ENCODE results near the gene PDXDC1. TPM values are rescaled to one million over a fixed set of nuclear protein-coding genes. Genes with fewer than 3 reads are reported as not detected.
"Not testable (repeated sequence)": the region's sequence is repeated elsewhere in the genome, so short reads cannot be mapped to it uniquely, and the experiment has no call there.

PDXDC1 gene
- total RNA-seq, 1 donor from 2014 or later = 107 TPM

DNA sequence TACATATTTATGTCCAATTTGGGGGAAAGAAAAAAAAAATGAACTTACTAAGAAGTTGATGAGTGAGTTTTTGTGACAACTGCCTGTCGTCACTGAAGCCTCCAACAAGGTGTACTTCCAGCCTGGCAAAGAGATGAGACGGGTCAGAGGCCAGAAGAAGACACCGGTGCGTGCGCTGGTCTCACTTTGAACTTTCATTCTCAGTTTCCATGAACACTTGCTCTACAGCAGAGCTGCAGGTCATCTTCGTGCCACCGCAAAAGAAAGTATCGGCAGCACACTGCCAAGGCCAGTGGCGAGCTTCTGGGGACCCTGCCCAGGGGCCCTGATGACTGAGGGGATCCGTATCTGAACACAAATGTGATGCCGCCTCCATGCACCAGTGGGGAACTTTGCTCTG lies 69.5 kb downstream of the PDXDC1 start:
- Mint-ChIP-seq H3K27ac (ENCODE audit: unreplicated experiment) (no peak overlapping the region), H3K27me3 (ENCODE audit: unreplicated experiment) (no peaks in the 10 kb centered on the region), H3K4me1 (ENCODE audit: unreplicated experiment) (peaks cover 13% of the 10 kb centered on the region), H3K36me3 (ENCODE audit: unreplicated experiment) (peaks cover 36% of the 10 kb centered on the region), H3K9me3 (ENCODE audit: unreplicated experiment) (no peaks in the 10 kb centered on the region), H3K4me3 (ENCODE audit: unreplicated experiment) (no peak overlapping the region)
- TF ChIP-seq CTCF (IDR thresholded peaks at IDR 0.05) = no peak
- DNase-seq (ENCODE audit: extremely low spot score, unreplicated experiment) = no peak

DNA sequence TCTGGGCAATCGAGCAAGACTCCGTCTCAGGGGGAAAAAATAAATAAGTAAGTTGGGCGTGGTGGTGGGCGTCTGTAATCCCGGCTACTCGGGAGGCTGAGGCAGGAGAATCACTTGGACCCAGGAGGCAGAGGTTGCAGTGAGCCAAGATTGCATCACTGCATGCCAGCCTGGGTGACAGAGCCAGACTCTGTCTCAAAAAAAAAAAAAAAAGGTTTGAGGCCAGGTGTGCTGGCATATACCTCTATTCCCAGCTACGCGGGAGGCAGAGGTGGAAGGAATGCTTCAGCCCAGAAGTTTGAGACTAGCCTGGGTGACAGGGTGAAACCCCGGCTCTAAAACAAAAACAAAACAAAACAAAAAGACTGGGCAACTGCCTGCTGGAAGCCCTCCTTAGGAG lies 70.4 kb downstream of the PDXDC1 start:
- H3K27me3 Mint-ChIP-seq (ENCODE audit: unreplicated experiment); H3K9me3 Mint-ChIP-seq (ENCODE audit: unreplicated experiment); H3K4me3 Mint-ChIP-seq (ENCODE audit: unreplicated experiment); H3K27ac Mint-ChIP-seq (ENCODE audit: unreplicated experiment); DNase-seq (ENCODE audit: extremely low spot score, unreplicated experiment): not testable (repeated sequence)
- H3K36me3 Mint-ChIP-seq (ENCODE audit: unreplicated experiment) = peaks cover 27% of the 10 kb centered on the region
- H3K4me1 Mint-ChIP-seq (ENCODE audit: unreplicated experiment) = peaks cover 13% of the 10 kb centered on the region

- Mint-ChIP-seq H3K27me3 (ENCODE audit: unreplicated experiment) (no peaks in the 10 kb centered on the region), H3K9me3 (ENCODE audit: unreplicated experiment) (no peaks in the 10 kb centered on the region), H3K27ac (ENCODE audit: unreplicated experiment) (no peak overlapping the region), H3K36me3 (ENCODE audit: unreplicated experiment) (peaks cover 19% of the 10 kb centered on the region), H3K4me1 (ENCODE audit: unreplicated experiment) (peaks cover 7% of the 10 kb centered on the region), H3K4me3 (ENCODE audit: unreplicated experiment) (no peak overlapping the region)
- TF ChIP-seq CTCF (IDR thresholded peaks at IDR 0.05) = no peak
- DNase-seq (ENCODE audit: extremely low spot score, unreplicated experiment) = no peak
Measured at GRCh38 chr16:15046692-15047376, 72.0 kb downstream of the PDXDC1 start.

GRCh38 chr16:15049581-15050180 lies 74.9 kb downstream of the PDXDC1 start:
- peaks cover 13% of the 10 kb centered on the region for H3K36me3 Mint-ChIP-seq (ENCODE audit: unreplicated experiment)
- no peak for DNase-seq (ENCODE audit: extremely low spot score, unreplicated experiment)
- H3K27ac Mint-ChIP-seq (ENCODE audit: unreplicated experiment) = no peak overlapping the region
- peaks cover 11% of the 10 kb centered on the region for H3K4me1 Mint-ChIP-seq (ENCODE audit: unreplicated experiment)
- no peak for TF ChIP-seq CTCF (IDR thresholded peaks at IDR 0.05)
- H3K4me3 Mint-ChIP-seq (ENCODE audit: unreplicated experiment) = no peak overlapping the region
- H3K27me3 Mint-ChIP-seq (ENCODE audit: unreplicated experiment) = no peaks in the 10 kb centered on the region
- H3K9me3 Mint-ChIP-seq (ENCODE audit: unreplicated experiment) = no peaks in the 10 kb centered on the region

GRCh38 chr16:15050440-15050839 lies 75.6 kb downstream of the PDXDC1 start:
- not testable (repeated sequence) for H3K27me3 Mint-ChIP-seq (ENCODE audit: unreplicated experiment); H3K4me3 Mint-ChIP-seq (ENCODE audit: unreplicated experiment); DNase-seq (ENCODE audit: extremely low spot score, unreplicated experiment); H3K27ac Mint-ChIP-seq (ENCODE audit: unreplicated experiment); H3K9me3 Mint-ChIP-seq (ENCODE audit: unreplicated experiment)
- Mint-ChIP-seq H3K36me3 (ENCODE audit: unreplicated experiment) (peaks cover 13% of the 10 kb centered on the region), H3K4me1 (ENCODE audit: unreplicated experiment) (peaks cover 15% of the 10 kb centered on the region)

DNA sequence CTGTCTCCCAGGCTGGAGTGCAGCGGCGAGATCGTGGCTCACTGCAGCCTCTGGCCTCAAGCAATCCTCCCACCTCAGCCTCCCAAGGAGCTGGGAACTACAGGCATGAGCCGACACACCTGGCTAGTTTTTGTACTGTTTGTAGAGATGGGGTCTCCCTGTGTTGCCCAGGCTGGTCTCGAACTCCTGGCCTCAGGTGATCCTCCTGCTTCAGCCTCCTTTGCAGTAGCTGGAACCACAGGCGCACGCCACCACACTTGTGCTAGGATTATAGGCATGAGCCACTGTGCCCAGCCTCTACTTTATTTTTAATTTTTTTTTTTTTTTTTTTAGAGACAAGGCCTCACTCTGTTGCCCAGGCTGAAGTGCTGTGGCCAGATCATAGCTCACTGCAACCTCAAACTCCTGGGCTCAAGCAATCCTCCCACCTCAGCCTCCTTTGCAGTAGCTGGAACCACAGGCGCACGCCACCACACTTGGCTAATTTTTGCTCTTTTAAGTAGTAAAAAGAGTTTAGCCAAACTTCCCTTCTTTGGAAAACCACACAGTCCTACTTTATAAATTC lies 76.6 kb downstream of the PDXDC1 start:
- H3K36me3 Mint-ChIP-seq (ENCODE audit: unreplicated experiment) = peaks cover 7% of the 10 kb centered on the region
- no peak overlapping the region for H3K4me3 Mint-ChIP-seq (ENCODE audit: unreplicated experiment)
- peaks cover 16% of the 10 kb centered on the region for H3K4me1 Mint-ChIP-seq (ENCODE audit: unreplicated experiment)
- no peak for TF ChIP-seq CTCF (IDR thresholded peaks at IDR 0.05)
- no peaks in the 10 kb centered on the region for H3K27me3 Mint-ChIP-seq (ENCODE audit: unreplicated experiment)
- no peak overlapping the region for H3K27ac Mint-ChIP-seq (ENCODE audit: unreplicated experiment)
- no peaks in the 10 kb centered on the region for H3K9me3 Mint-ChIP-seq (ENCODE audit: unreplicated experiment)
- DNase-seq (ENCODE audit: extremely low spot score, unreplicated experiment) = no peak
